C4-2B (cell line): Measurements from ENCODE around the gene COL13A1.

Experiments used
- H3K27ac ChIP-seq: fragments of 450-650 bp; 2 replicates; pipeline ENCODE4 v1.5.1; 2017
- ZFX ChIP-seq: fragments of 450-650 bp; IDR thresholded peaks from 2 replicates; pipeline ENCODE4 v1.6.1; 2017
- TF ChIP-seq, protein P1 (sequence below): fragments of 450-650 bp; conservative IDR thresholded peaks from 2 replicates; pipeline ENCODE4 v1.5.1; 2017; ENCODE audit warnings: mild to moderate bottlenecking

The COL13A1 gene

DNA sequence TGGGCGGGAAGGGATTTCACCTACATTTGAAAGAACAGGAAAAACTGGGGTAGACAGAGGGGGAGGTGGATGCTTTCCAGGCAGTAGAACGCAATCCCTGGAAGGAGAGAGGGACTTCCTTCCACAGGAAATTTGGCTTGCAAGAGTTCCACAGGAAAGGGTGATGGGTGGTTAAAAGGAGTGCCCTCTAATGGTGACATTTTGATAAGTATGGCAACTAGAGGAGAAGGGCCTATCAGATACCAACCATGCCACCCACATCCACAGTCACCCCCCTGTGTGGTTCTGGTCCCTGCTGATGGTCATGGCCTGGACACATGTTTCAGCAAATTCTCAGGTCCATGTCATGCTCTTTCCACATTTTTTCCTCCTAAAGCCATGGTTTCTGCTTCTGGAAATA, 27.1 kb upstream of the COL13A1 start:
- TF ChIP-seq ZFX: no peak
- TF ChIP-seq, protein P1, sequence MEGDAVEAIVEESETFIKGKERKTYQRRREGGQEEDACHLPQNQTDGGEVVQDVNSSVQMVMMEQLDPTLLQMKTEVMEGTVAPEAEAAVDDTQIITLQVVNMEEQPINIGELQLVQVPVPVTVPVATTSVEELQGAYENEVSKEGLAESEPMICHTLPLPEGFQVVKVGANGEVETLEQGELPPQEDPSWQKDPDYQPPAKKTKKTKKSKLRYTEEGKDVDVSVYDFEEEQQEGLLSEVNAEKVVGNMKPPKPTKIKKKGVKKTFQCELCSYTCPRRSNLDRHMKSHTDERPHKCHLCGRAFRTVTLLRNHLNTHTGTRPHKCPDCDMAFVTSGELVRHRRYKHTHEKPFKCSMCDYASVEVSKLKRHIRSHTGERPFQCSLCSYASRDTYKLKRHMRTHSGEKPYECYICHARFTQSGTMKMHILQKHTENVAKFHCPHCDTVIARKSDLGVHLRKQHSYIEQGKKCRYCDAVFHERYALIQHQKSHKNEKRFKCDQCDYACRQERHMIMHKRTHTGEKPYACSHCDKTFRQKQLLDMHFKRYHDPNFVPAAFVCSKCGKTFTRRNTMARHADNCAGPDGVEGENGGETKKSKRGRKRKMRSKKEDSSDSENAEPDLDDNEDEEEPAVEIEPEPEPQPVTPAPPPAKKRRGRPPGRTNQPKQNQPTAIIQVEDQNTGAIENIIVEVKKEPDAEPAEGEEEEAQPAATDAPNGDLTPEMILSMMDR: no peak
- H3K27ac ChIP-seq: no peak overlapping the region

DNA sequence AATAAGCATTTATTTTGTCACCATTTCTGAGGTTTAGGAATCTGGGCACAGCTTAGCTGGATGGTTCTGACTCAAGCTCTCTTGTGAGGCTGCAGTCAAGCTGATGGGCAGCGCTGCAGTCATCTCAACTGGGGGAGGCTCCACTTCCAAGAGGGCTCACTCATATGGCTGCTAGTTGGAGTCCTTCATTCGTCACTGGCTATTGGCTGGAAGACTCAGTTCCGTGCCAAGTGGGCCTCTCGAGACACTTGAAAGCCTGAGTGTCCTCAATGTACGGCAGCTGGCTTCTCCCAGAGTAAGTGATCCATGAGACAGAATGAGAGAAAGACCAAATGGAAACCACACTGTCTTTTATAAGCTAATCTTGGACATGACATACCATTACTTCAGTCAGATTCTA, 21.6 kb upstream of the COL13A1 start:
- no peak overlapping the region for H3K27ac ChIP-seq
- TF ChIP-seq, protein P1: no peak
- TF ChIP-seq ZFX: no peak

DNA sequence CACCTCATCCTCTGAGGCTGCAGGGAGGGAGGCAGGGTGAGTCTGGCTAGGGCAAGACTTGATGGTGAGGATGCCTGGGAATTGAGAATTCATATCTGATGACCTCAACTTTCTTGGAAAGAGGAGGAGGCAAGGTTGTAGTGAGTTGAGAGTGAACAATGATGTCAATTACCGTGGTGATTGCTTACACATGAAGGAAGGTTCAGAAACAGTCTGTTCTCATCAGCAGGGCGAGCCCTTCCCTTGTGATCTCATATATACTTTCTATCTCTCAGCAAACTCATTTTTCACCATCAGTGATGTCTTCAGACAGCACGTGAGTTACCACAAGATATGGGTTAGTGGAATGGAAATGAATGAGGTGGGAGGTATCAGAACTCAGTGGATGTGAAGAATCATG, 20.1 kb upstream of the COL13A1 start:
- TF ChIP-seq, protein P1: no peak
- no peak for TF ChIP-seq ZFX
- no peak overlapping the region for H3K27ac ChIP-seq

DNA sequence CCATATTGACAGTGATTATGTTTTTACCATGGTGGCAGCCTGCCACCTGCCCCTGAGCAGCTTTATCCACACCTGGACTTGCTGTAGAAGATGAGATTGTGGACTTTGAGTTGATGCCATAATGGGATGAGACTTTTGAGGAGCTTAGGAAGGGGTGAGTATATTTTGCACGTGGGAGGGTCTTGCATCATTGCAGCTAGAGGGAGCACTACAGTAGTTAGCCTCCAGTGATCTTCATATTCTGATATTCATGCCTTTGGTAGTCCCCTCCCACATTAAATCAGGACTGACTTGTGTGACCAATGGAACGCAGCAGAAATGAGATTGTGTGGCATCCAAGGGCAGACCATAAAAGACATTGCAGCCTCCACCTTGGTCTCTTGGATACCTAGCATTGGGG, 18.2 kb upstream of the COL13A1 start:
- TF ChIP-seq, protein P1: no peak
- no peak for TF ChIP-seq ZFX
- no peak overlapping the region for H3K27ac ChIP-seq

DNA sequence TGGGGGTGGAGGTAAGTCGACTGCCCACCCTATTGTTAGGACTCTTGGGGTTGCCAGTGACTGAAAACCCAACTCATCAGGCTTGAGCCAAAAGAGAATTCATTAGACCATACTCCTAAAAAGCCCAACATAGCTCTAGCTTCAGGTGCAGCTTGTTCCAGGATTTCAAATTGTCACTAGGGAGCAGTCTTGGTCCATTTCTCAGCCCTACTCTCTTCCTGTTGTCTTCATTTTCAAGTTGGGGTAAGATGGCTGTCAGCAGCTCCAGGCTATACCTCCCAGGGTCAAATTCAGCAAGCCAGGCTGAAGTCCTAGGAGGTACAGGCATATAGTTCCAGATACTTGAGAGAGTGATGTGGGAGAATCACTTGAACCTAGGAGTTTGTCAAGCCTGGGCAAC, 14.9 kb upstream of the COL13A1 start:
- TF ChIP-seq, protein P1: peak; percentile 41
- TF ChIP-seq ZFX: no peak
- H3K27ac ChIP-seq: no peak overlapping the region

DNA sequence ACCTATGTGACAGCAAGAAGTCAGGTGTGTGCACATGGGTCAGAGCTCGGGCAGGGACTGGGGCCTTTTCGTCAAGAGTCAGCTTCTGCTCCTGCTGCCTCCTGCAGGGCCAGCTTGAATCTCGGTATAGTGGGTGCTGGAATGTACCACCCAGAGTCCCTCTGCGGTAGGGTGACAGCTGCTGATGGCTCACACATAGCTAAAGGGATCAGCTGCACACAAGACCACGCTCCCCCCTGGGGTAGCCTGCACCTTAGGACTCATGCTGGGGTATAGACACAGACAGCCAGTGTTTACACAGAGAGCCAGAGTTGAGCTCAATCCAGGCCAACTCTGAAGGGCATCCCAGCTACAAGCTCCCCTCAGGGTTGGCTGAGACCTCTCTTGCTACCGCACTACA, 14.0 kb upstream of the COL13A1 start:
- TF ChIP-seq ZFX: no peak
- TF ChIP-seq, protein P1: no peak

DNA sequence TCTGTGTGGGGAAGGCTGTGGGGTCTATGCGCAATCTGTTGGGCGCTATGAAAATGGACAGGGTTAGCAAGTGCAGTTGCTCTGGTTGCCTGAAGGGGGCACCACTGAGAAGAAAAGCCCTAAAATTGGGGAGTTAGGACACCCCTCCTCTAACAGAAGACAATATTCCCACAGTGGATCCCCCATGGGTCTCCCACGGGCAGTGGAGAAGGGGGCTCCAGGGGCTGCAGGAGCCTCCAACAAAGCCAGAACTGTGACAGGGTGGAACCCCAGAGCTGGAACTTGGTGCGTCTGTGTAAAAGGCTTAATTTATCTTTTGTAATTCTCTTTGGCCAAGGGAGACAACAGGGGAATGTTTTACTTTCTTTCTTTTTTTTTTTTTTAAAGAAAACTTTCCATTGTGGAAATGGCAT, 12.5 kb upstream of the COL13A1 start:
- H3K27ac ChIP-seq: no peak overlapping the region
- TF ChIP-seq, protein P1: peak; percentile 85
- TF ChIP-seq ZFX: no peak

More for the DNA sequence above, 14.0 kb upstream of the COL13A1 start:
- no peak overlapping the region for H3K27ac ChIP-seq
